GM18951 (cell line): ENCODE measurements around the gene PHACTR2.
"Not testable (repeated sequence)": the region's sequence is repeated elsewhere in the genome, so short reads cannot be mapped to it uniquely, and the experiment has no call there.

ENCODE experiments used
- POLR2A ChIP-seq: IDR thresholded peaks from 4 replicates; pipeline ENCODE4 v1.6.1; 2011; ENCODE audit warnings: mild to moderate bottlenecking; ENCODE audit not compliant: insufficient read length, insufficient read depth; ENCODE audit errors: extremely low read depth
- in situ Hi-C: fragments of 300-500 bp; cut with MboI; formaldehyde crosslinking; loops from one replicate; pipeline ENCODE4 v1.12.0; 2022; ENCODE audit warnings: low sequenced_read_pairs, mixed read lengths, inconsistent platforms; ENCODE audit not compliant: unreplicated experiment

The PHACTR2 gene

DNA sequence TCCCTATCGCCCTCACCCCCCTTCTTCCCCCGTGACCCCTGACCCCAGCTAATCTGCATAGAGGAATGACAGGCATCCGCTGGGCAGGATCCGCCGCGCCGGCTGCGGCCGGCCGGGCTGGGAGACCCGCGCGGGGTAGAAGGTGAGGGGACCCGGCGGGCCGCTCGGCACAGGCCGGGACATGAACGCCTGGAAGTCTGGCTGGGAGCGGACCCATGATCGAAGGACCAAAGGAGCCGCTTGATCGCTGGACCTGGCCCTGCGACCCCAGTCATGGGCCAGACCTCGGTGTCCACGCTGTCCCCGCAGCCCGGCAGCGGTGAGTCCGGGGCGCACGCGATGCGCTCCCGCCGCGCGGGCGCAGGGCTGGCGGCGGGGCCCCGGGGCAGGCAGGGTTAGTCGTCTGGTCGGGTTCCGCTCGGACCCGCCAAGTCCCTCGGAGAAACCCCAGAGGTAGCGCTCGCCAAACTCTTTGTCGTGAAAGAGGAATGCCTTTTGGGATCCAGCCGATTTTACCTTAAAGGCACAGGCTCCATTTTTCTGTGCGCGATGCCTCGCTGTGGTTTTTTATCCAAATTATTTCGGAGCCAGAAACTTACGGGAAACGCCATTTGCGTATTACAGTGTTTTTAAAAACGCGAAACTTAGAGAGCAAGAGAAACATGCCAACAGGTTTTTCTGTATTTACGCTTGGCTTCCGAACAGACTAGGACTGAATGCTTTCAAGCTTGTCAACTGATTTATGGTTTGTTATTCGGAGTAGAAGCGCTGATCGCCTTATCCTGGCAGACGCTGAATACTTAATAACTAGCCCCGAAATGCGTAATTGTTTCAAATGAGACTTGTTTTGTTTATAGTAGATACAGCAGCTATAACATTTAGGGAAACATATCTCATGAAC lies at the start of gene PHACTR2:
PHACTR2 (plus strand) TSS at position 75 of the 901 bp plus-strand sequence; CDS start at position 274, 199 bp downstream.
- in situ Hi-C loops: no loop called here
- TF ChIP-seq POLR2A: no peak

DNA sequence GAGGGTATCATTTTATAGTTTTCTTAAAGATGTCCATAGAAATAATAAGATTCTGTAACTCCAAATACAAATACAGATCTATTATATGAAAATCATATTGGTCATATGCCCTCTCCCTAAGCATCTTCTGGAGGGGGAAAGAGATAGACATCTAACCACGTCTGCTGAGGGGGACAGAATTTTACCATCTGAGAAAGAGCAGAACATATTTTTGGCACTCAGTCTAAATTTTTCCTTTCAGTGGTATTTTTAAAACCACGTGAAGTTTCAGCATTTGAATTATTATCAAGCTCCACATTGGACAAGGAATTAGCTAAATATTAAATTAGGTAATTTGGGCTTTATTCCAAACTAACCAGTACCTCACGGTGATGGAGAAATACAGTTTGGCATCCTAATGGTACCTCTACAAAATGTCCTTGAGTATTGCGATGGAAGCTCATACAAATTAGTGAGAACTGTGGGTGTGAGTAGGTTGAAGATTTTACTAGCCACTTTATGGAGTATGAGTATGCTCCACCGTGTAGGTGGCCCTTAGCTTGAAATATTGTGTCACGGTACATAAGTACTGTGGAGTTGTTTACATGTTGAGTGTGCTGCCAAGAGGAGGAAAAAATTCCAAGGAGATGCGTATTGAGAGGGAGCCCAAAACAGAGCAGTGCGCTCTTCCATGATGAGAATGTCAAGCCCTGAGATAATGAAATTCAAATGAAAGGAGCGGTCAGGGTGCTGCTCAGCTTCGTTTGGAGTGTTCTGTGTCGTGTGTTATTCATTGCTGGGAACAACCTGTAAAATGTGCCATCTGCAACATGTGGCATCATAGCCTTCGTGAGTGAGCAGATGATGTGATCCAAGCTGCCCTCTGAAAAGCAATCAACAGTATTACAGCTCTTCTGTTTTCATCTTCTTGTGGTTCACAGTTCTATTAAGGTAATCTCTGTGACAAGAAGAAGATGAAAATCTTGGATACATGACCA lies 48.4 kb upstream of the PHACTR2 start:
- no peak for TF ChIP-seq POLR2A
- in situ Hi-C loops: no loop called here

DNA sequence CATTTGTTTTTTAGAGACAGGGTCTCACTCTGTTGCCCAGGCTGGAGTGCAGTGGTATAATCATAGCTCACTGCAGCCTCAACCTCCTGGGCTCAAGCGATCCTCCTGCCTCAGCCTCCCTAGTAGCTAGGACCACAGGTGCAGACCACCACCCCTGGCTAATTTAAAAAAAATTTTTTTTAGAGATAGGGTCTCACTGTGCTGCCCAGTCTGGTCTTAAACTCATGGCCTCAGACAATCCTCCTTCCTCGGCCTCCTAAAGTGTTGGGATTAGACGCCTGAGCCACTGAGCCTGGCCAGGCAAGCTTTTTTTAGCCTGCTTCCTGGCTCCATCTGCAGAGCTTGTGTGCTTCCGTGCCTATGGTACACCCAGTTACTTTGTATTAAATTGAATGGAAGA lies 46.6 kb upstream of the PHACTR2 start:
- in situ Hi-C loops: not testable (repeated sequence)

DNA sequence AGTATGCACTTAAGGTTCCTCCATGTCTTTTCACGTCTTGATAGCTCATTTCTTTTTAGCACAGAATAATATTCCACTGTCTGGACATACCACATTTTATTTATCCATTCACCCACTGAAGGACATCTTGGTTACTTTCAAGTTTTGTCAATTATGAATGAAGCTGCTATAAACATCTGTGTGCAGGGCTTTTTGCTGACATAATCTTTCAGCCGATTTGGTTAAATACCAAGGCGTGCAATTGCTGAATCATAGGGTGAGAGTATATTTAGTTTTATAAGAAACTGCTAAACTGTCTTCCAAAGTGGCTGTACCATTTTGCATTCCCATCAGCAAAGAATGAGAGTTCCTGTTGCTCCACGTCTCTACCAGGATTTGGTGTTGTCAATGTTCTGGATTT lies 44.9 kb upstream of the PHACTR2 start:
- in situ Hi-C loops: no loop called here
- TF ChIP-seq POLR2A: no peak

DNA sequence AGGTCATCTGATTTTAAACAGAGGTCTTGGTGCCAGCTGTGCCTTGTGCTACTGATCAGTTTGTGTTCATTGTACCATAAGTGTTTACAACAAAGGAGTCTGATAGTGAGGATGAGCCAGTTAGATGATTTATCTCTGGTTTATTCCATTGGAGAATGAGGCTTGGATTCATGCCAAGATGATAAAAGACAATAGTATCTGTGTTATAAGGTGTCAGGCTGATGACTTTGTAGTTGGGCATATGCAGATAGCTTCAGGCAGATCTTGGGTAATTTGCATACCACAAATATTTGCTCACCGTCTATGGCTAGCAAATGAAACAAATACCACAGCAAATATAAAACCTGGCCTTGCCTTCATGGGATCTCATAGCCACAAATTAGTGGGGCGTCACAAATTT lies 43.3 kb upstream of the PHACTR2 start:
- in situ Hi-C loops: no loop called here
- no peak for TF ChIP-seq POLR2A

DNA sequence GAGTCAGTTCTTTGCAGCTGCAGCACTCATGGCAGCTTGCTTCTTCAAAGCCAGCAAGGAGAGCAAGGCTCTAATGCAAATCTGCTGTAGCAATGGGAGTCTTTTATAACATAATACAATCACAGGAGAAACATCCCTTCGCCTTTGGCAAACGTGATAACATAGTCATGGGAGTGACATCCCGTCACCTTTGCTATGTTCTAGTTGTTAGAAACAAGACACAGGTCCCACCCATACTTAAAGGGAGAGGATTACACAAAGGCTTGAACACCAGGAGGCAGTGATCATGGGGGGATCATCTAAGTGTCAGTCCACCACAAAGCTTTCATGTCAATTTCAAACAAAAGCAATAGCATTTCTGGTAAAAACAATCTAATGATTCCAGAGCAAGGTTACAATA lies 40.1 kb upstream of the PHACTR2 start:
- no peak for TF ChIP-seq POLR2A
- in situ Hi-C loops: no loop called here

DNA sequence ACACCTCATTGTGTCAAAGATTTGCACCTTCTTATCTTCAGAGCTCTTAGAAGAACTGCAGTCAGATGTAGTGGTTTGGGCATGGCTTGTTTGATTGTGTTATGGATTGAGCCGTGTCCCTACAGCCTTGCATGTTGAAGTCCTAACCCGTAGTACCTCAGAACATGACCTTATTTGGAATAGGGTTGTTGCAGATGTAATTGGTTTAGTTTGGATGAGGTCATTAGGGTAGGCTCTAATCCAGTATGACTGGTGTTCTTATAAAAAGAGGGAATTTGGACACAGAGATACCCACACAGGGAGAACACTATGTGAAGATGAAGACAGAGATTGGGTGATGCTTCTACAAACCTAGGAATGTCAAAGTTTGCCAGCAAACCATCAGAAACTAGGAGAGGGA lies 35.4 kb upstream of the PHACTR2 start:
- in situ Hi-C loops: no loop called here
- TF ChIP-seq POLR2A: no peak

DNA sequence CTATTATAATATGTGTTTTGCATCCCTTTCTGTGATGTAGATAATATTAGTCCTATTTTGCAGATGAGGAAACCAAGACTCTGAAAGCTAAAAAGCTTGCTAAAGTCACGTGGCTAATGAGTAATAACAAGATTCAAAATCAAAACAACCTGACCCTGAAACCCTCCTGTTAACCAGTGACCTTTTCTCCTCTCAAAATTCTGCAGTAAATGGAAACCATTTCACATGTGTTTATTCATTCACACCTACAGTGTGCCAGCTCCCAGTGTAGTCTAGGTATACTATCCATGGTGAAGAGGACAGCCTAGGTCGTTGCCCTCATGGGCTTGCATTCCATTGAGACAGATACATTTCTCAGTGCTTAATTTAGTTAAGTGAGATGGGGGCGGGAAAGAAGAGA lies 30.6 kb upstream of the PHACTR2 start:
- in situ Hi-C loops: no loop called here
- no peak for TF ChIP-seq POLR2A

DNA sequence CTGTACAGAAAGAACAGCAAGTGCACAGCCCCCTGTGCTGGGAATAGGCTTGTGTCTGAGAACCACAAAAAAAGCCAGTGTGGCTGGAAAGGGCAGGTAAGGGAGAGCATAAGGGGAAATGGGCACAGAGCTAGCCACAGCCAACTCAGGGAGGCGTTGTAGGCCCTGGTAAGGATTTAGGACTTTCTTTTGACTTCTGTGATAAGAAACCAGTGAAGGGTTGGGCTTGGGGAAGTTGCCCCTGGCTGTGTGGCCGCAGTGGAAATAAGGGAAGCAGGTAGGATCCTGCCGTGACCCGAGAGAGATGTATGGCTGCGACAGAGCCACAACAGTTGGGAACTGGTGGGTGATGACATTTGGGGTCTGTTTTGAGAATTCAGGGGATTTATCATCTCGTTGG lies 30.0 kb upstream of the PHACTR2 start:
- in situ Hi-C loops: no loop called here
- no peak for TF ChIP-seq POLR2A

DNA sequence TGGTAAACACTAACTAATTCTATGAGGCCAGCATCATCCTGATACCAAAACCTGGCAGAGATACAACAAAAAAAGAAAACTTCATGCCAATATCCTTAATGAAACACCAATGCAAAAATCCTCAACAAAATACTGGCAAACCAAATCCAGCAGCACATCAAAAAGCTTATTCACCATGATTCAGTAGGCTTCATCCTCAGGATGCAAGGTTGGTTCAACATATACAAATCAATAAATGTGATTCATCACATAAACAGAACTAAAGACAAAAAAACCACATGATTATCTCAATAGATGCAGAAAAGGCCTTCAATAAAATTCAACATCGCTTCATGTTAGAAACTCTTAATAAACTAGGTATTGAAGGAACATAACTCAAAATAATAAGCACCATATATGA lies 28.4 kb upstream of the PHACTR2 start:
- in situ Hi-C loops: not testable (repeated sequence)

DNA sequence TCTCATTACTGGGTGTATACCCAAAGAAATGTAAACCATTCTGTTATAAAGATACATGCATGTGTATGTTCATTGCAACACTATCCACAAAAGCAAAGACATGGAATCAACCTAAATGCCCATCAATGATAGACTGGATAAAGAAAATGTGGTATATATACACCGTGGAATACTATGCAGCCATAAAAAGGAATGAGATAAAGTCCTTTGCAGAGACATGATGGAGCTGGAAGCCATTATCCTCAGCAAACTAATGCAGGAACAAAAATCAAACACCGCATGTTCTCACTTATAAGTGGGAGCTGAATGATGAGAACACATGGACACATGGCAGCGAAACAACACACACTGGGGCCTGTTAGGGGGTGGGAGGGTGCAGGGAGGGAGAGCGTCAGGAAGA lies 26.4 kb upstream of the PHACTR2 start:
- in situ Hi-C loops: not testable (repeated sequence)

DNA sequence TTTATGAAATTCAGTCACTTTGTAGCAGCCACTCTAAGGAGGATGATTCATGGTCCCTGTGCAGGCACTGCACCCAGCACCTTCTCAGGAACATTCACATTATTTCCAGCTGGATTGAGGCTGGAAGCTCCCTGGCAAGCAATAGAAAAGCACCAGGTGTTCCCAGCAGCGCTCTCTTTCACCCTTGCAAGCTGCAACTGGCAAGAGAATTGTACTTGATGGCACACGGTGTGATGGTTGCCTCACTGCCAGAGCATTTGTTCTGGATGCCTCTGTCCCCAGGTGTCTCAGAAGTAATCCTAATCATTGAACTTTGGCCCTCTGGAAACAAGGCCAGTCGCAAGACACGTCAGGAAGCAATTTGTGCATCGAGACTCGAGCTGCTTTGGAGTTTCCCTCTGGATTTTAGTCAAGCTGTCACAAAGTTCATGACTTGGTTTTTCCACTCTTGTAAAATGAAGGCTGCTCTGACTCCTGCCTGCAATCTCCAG lies 24.9 kb upstream of the PHACTR2 start:
- in situ Hi-C loops: no loop called here
- no peak for TF ChIP-seq POLR2A

DNA sequence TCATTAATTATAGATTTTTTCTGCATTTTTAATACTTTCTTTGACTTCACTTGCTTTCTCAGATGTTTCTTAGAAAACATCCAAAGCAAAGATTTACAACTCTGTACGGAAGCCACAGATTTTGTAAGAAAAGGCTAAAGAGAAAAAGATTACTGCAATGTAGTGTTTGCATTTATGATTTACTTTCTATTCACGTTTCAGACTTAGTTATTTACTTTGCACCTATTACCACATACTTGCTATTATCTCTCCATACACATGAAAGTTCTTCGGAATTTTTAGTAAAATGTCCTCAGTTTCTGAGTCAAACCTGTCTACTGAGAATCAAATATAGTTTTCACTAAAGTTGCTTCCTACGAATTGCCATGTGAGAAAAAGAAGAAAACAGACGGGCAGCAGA lies 22.2 kb upstream of the PHACTR2 start:
- TF ChIP-seq POLR2A: no peak
- in situ Hi-C loops: no loop called here

DNA sequence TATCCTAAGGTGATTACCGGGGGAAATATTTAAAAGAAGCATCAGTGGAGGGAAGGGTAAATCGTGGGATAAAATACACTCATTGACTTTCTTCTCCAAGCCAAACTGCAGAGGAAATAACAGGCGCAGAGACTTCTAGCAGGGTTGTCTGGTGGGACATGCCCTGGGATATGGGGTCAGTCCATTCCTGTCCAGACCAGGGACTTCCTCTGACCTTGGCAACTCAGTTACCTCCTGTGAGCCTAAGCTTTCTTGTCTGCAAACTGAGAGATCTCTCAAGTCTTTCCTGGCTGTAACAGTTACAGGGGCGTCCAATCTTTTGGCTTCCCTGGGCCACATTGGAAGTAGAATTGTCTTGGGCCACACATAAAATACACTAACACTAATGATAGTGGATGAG lies 21.7 kb upstream of the PHACTR2 start:
- no peak for TF ChIP-seq POLR2A
- in situ Hi-C loops: no loop called here
